Activated T-cell treated with anti-CD3 and anti-CD28 coated beads for 48 hours (primary cell): ENCODE data around the gene CYP11A1.
"Not testable (repeated sequence)": the region's sequence is repeated elsewhere in the genome, so short reads cannot be mapped to it uniquely, and the experiment has no call there.

Source experiments
- DNase-seq: peaks from one replicate; pipeline ENCODE4 v3.0.0-alpha.2; 2020; ENCODE audit warnings: low read depth

Gene CYP11A1

DNA sequence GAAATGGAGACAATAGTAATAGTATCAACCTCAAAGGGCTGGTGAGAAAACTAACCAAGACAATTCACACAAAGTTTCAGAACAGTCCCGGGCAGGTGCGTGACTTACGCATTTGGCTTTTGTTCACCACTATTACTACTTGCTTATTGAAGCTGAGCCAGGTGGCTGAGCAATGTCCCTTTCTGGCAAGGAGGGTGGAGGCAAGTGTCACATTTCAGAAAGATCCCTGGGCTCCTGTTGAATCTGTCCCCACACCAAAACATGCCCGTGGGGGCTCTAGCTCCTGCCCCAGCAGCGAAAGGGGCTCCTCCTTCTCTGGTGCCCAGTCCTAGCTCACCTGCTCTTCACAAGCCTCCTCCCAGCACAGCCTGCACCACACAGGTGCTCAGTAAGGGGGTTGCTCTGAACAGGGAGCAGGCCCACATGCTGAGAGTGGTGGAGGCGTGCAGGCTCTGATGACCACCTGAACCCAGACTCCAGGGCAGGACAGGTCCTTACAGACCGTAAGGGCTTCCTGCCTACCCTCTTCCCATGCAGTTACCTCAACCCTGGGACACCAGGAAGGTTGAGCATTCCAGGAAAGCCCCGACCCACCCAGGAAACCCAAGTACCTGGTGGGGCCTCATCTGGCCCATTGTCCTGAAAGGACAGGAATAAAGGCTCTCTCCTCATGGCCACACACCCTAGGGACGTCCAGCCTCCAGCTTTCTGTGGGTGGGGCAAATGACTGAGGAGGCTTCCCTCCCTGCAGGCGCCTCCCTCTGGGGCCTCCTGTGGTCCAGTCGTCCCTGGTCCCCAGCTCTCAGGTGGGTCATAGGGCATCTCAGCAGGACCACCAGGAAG lies 33.7 kb upstream of the CYP11A1 start:
- DNase-seq: peak; percentile 42

DNA sequence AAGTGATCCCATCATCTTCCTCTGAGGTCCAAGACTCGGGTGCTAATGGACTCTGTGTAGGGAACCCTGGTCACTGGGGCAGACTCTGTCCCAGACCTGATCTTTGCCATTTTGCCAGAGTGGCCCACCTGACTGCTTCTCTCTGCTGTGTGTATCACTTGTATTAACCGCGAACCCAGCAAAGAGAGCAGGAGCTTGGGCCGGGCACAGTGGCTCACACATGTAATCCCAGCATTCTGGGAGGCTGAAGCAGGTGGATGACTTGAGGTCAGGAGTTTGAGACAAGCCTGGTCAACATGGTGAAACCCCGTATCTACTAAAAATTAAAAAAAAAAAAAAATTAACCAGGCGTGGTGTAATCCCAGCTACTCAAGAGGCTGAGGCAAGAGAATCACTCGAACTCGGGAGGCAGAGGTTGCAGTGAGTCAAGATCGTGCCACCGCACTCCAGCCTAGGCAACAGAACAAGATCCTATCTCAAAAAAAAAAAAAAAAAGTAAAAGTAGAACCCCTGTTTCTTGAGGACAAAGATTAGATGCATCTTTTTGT lies 32.9 kb upstream of the CYP11A1 start:
- no peak for DNase-seq

DNA sequence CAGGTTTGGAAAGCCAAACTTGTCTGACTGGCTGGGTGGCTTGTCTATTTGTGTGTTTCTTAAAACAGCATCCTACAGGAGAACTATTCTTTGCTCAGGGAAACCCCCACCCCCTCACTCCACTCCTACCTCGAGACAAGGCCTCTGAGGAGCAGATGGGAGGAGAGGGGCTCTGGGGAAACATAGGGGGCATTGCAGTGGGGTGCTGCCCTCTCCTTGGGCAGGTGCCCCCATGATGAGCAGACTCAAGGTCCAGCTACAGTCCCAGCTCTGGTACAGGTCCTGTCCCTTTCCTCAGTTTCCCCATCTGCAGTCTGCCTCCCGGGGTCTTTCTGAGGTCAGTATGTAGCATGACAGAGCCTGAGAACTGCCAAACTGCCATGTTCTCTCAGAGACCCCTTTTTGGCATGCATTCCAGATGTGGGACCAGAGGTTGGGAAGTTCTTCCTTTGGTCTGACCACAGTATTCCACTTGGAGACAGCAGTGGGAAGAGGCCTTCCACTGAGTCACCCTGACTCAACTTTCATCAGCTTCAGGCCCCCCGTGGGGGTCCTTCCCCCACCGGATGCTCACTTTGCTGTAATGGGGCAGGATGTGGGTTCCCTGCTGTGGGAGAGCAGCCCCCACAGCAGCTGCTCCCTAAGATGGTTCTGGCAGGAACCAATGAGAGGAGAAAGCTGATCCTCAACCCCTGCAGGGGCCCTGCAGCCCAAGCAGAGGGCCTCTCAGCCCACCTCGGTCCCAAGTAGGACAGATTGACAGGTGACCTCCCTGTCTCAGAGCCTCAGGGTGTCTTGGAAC lies 32.3 kb upstream of the CYP11A1 start:
- DNase-seq: no peak

DNA sequence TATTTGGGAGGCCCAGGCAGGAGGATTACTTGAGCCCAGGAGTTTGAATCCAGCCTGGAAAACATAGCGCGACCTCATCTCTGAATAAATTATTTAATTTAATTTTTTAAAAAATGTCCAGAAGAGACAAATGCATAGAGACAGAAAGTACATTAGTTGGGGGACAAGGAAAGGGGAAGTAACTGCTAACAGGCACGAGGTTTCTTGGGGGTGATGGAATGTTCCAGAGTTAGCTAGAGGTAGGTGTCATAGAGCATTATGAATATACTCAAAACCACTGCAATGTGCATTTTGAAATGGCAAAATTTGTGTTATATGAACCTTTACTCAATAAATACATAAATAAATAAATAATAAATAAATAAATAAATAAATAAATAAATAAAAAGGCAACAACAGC lies 31.7 kb upstream of the CYP11A1 start:
- no peak for DNase-seq

DNA sequence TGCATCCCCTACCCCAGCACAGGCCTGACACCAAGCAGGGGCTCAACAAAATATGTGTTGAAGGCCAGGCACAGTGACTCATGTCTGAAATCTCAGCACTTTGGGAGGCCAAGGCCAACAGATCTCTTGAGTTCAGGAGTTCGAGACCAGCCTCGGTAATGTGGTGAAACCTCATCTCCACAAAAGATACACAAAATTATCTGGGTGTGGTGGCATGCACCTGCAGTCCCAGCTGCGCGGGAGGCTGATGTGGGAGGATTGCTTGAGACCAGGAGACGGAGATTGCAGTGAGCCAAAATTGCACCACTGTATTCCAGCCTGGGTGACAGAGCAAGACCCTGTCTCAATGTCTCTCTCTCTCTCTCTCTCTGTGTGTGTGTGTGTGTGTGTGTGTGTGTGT lies 30.7 kb upstream of the CYP11A1 start:
- no peak for DNase-seq

GRCh38 chr15:74397239-74398068 lies 30.0 kb upstream of the CYP11A1 start:
- DNase-seq: no peak

GRCh38 chr15:74396445-74397238 lies 29.2 kb upstream of the CYP11A1 start:
- DNase-seq: no peak

- no peak for DNase-seq
Observed at GRCh38 chr15:74396146-74396438, 28.6 kb upstream of the CYP11A1 start.

DNA sequence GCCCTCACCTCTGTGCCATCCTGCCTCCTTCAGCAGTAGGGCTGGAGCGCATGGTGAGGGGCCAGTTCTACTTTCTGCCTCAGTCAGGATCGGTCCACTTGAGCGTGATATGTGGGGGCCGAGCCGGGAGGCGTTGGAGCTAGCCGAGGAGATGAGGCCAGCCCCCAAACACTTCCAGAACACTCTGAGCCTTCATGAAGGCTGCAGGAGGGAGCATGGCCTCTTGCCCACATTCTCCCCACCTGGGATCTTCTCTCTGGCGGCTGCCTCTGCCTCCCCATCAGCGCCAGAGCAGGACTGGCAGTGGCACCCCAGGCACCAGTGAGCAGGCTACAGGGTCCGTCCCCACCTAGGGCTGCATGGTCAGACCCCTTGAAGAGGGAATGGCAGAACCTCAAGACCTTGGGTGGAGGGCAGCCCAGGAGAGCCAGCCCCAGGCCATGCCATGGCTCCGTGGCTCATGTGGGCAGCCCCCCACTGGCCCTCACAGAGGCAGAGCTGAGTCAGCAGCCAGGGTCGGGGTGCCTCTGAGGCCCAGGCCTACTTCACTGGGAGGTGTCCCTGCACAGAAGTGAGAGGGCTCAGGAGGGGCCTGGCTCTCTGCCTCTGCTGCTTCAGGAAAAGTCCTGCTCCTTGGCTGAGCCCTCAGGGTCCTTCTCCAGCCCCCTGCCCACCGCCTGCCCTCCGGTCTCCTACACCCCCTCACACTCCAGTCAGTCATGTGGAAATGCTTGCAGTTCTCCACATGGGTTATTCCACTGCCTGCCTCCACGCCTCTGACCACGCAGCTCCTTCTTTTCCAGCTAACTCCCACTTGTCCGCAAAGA lies 28.1 kb upstream of the CYP11A1 start:
- DNase-seq: no peak

- no peak for DNase-seq
Observed at GRCh38 chr15:74394090-74394846, 26.8 kb upstream of the CYP11A1 start.

DNA sequence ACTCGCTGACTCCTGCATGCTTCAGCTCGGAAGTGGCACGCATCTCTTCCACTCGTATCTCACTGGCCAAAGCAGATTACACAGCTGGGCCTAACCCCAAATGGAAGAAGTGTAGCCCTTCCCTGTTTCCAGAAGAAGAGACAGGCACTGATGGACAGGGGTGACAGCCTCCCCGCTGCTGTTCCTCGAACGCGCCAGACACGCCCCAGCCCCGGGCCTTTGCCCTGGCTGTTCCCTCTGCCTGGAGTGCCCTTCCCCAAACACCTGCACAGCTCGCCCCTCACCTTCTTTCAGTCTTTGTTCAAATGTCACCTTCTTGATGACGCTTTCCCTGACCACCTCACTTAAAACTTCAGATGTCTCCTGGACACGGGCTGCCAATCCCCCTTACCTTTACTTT lies 26.0 kb upstream of the CYP11A1 start:
- no peak for DNase-seq

GRCh38 chr15:74392902-74393301 lies 25.5 kb upstream of the CYP11A1 start:
- no peak for DNase-seq

- DNase-seq: no peak
Observed at GRCh38 chr15:74392451-74392830, 25.0 kb upstream of the CYP11A1 start.

DNA sequence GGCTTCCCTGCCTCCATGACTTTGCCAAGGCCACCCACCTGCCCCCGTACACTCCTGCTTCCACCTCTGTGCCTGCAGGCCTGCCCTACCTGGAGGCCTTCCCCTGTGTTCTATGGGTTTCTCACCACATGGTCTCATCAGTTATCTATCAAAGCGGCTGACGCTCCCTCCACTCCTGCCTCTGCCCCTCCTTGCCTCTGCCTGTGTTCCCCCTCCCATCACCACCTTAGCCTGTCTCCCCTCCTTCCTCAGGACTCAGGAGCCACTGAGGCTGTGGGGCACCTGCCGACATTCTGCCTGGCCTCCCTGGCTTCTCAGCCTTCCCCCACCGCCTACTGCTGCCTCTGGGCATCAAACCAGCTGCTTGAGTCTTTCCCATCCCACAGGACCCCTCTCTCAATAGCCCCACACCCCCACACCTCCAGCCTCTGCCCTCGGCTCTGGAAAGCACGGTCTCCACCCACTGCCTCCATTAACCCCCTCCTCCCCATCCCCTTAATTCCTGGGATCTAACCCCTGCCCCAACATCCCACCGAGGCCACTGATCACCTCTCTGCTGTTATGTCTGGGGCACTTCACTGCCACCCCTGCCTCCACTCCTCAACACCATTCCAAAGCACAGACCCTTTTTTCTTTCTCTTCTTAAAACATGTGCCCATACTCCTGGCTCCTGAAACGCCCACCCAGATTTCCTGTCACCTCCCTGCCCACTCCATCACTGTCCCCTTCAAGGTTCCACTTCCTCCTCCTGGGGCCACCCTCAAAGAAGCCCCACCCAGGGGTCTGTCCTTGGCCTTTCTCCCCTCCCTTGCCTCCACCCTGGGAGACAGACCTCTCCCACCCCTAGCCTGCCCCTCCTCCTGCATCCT lies 24.4 kb upstream of the CYP11A1 start:
- no peak for DNase-seq

DNA sequence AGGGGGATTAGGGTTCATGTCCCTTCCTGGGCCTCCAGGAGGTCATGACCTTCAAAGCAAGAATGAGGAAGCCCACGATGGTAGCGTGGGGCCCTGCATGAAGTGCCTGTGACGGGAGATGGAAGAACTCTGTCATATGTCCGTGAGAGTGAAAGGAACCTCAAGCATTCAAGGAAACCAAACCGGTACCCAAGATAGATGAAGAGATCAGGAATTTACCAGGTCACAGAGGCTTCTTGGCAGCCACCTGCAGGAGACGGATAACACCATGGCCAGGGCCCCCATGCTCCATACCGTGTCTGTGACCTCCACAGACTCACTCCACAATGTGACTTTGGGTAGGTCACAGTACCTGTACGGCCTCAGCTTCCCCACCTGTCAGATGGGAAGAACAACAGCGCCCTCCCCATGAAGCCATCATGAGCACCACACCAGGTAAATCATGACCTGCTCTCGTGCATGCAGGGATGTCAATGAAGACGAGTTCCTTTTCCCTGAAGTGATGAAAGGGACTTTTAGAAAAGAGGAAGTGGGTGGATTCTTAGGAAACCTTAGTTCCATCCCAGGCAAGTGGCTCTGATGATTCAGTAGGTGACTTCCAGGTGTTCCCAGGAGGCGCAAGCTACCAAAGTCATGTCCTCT lies 23.3 kb upstream of the CYP11A1 start:
- no peak for DNase-seq

GRCh38 chr15:74390049-74390646 lies 22.7 kb upstream of the CYP11A1 start:
- DNase-seq: not testable (repeated sequence)

DNA sequence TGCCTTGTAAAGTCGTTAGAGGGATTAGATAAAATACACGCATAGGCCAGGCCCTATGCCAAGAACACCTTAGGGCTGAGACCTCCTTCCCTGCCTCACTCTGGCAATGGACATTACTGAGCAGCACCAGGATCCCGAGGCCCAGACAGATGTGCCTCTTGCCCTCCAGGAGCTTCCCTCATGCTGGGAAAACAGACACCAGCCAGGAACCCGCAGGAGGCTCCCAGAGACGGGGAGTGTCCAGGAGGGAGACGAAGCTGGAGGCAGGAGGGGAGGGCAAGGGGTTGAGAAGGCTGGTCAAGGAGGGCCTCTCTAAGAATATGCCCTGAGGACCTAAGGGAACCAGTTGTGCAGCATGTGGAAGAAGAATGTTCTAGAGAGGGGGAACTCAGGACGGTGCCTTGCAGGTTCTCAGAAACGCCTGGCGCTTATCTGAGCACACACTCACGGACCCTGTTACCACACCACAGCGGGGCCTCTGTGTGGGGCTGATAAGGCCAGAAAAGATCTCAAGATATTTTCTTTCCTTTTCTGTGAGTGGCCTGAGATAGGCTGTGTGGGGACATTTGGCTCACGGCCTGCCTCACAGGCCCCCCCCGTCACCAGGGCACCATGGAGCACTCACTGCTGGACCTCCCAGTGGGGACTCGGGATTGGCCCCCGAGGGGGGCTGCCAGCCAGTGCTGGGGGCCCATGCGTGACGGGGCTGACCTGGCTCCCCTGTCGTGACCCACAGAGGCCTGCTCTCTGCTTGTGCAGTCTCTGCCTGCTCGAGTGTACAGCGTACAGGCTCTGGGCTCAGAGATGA lies 22.0 kb upstream of the CYP11A1 start:
- DNase-seq: no peak
